Adrenal gland (tissue), 12 donors: ENCODE data around the gene PKD1. TPM values are rescaled to one million over a fixed set of nuclear protein-coding genes. Genes with fewer than 3 reads are reported as not detected.

Experiments
- DNase-seq, 7 donors: peaks; one replicate each; pipeline ENCODE4 v3.0.0-alpha.2; 2019 to 2020
- H3K27ac ChIP-seq, 5 donors: fragments of 200-600 bp; sonication (generic) in 4 of 5; 1 replicate in 3 of 5; 2 replicates in 2 of 5; pipeline versions ENCODE4 v1.5.1 to v1.8.0; 2016 to 2020; ENCODE audit warnings: mild to moderate bottlenecking in 1 of 5
- H3K27me3 ChIP-seq: fragments of 200-600 bp; 2 replicates; pipeline ENCODE4 v1.8.0; 2021
- H3K36me3 ChIP-seq, 2 donors: fragments of 200-600 bp; replicated peaks in 1 of 2; 1 replicate in 1 of 2; 2 replicates in 1 of 2; pipeline versions ENCODE4 v1.5.1 to v1.8.0; 2018 to 2022
- H3K4me1 ChIP-seq, 2 donors: fragments of 200-600 bp; replicated peaks in 1 of 2; 1 replicate in 1 of 2; 2 replicates in 1 of 2; pipeline versions ENCODE4 v1.5.1 to v1.8.0; 2018 to 2021
- H3K4me3 ChIP-seq, 4 donors: fragments of 200-600 bp; sonication (generic) in 3 of 4; one replicate each; pipeline ENCODE4 v1.5.1; 2016 to 2018
- H3K9me3 ChIP-seq, 3 donors: fragments of 200-600 bp; sonication (generic) in 1 of 3; replicated peaks in 1 of 3; 1 replicate in 2 of 3; 2 replicates in 1 of 3; pipeline versions ENCODE4 v1.5.1 to v1.8.0; 2016 to 2021
- CTCF ChIP-seq, 6 experiments: fragments of 450-650 bp in 4 of 6; fragments of 200-600 bp in 2 of 6; sonication (generic) in 1 of 6; IDR thresholded peaks; 1 replicate in 5 of 6; 2 replicates in 1 of 6; pipeline versions ENCODE4 v1.5.1 to v1.8.0; 2016 to 2021; ENCODE audit warnings: antibody characterized with exemption in 6 of 6, mild to moderate bottlenecking in 2 of 6, moderate library complexity in 1 of 6
- POLR2A ChIP-seq, 2 donors: fragments of 450-650 bp; IDR thresholded peaks; one replicate each; pipeline ENCODE4 v1.6.1; 2017; ENCODE audit warnings: antibody characterized with exemption in 2 of 2, mild to moderate bottlenecking in 2 of 2, moderate library complexity in 1 of 2
- WGBS, 4 donors: extraction: QIAGEN DNeasy Blood & Tissue Kit in 2 of 4; methylation state at CpG; one replicate each; pipeline versions ENCODE4 v1.1.5 to v1.1.7; 2013 to 2017; 5-methylcytosine and 5-hydroxymethylcytosine counted together
- intact Hi-C, 2 donors: fragments of 100-400 bp; cut with DNase I; formaldehyde crosslinking; loops; one replicate each; pipeline versions ENCODE4 v1.14.1 to v1.15.0; 2022 to 2023
- polyA plus RNA-seq, 3 donors: library from polyadenylated mRNA; stranded (reverse); fragments of 200-250 nt in 2 of 3; fragments of 350-450 nt in 1 of 3; fragmentation: Illumina TruSeq in 1 of 3; extraction: RNeasy Lipid Tissue Mini Kit (QIAGEN cat#74804) in 1 of 3; gene quantifications; one replicate each; pipeline ENCODE4 v1.2.3, GENCODE V29; 2013 to 2014
- total RNA-seq, 9 donors: library from RNA; depleted of rRNA in 4 of 9; stranded (reverse); fragments of >200 nt in 4 of 9; fragments of 120-200 nt in 1 of 9; fragmentation: NEBNext Ultra II Directional in 1 of 9; extraction: Animal tissue kit (Norgen Biotek cat#: 25700) in 1 of 9; gene quantifications; one replicate each; pipeline versions ENCODE4 v1.1.0 to v1.2.4, GENCODE V29; 2013 to 2023
- donor health status: healthy with polysubstance abuse.
- donor health status: Bipolar disorder and iron deficiency.
- donor health status: DM: yes; HTN: yes; CAD: no.
- donor health status: DM: no; HTN: no; CAD: no.
- donor health status: DM: no; HTN: no; CAD: no.
- donor health status: DM: yes; HTN: yes; CAD: no.

PKD1 gene
- total and polyA plus RNA-seq, 12 donors, result 9.2 to 359 (median 102) TPM

DNA sequence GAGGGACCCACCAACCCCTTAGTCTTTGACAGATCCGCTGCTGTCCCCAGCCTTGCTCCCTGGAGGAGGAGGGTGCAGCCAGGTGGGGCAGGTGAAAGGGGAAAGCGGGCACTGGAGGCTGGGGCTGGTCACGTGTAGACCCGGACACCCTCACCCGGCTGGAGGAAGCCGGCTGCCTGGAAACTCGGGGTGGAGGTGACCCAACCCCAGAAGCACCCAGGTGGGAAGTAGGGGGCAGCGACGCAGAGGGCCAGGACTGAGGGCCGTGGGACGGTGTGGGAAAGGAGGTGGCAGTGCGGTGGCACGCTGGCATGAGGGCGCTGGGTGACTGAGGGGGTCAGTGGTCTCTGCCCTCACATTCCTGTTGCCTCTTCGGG lies 22.6 kb upstream of the PKD1 start:
- 82 to 91% (median 87%) methylated on average over 9 to 15 of the region's 15 CpGs for WGBS, 4 donors

GRCh38 chr16:2157480-2158261 lies 22.0 kb upstream of the PKD1 start:
- no peak for DNase-seq
- H3K27me3 ChIP-seq, result no peaks in the 10 kb centered on the region
- WGBS, 4 donors, result 75 to 79% (median 77%) methylated on average over 13 to 27 of the region's 27 CpGs
- H3K27ac ChIP-seq, result peak overlapping the region in 2 of 5 donors; percentile 78 to 96
- no peaks in the 10 kb centered on the region for H3K36me3 ChIP-seq
- intact Hi-C loops, result no loop called here
- TF ChIP-seq CTCF (IDR thresholded peaks at IDR 0.05) (no peak), POLR2A (IDR thresholded peaks at IDR 0.05) (no peak)
- H3K9me3 ChIP-seq, result no peaks in the 10 kb centered on the region
- no peak overlapping the region for H3K4me3 ChIP-seq
- H3K4me1 ChIP-seq, result peaks cover 32 to 56% of the 10 kb centered on the region in 2 donors

More for the DNA sequence above, 22.6 kb upstream of the PKD1 start:
- DNase-seq, result no peak
- no peaks in the 10 kb centered on the region for H3K27me3 ChIP-seq
- no peaks in the 10 kb centered on the region for H3K9me3 ChIP-seq
- no peak for TF ChIP-seq POLR2A (IDR thresholded peaks at IDR 0.05)
- H3K36me3 ChIP-seq, result no peaks in the 10 kb centered on the region
- H3K4me1 ChIP-seq, result peaks cover 27 to 56% of the 10 kb centered on the region in 2 donors
- no peak overlapping the region for H3K4me3 ChIP-seq
- intact Hi-C loops, result no loop called here
- H3K27ac ChIP-seq, result peak overlapping the region in 3 of 5 donors; percentile 12 to 96 (median 78)

DNA sequence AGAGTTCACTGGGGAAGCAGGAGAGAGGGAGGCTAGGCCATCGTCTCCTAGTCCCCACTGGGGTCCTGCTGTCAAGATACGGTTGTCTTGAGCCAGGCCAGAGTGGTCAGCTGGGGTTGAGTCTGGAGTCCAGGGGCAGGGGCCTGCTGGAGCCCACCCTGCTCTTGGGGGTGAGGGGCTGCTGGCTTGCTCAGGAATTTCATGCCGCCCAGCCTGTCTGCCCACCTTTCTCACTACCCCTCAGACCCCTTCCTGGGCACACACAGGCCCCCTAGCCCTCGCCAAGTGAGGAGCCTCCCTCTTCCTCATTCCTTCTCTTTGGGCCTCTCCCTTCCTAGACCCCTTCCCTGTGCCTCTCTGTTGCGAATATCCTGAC lies 21.1 kb upstream of the PKD1 start:
- Histone ChIP-seq H3K36me3 (no peaks in the 10 kb centered on the region), H3K27ac (peak overlapping the region in 3 of 5 donors; percentile 58 to 96 (median 78)), H3K9me3 (no peaks in the 10 kb centered on the region), H3K27me3 (no peaks in the 10 kb centered on the region), H3K4me3 (peak overlapping the region in 1 of 4 donors; percentile 86), H3K4me1 (peaks cover 34 to 64% of the 10 kb centered on the region in 2 donors)
- 66 to 75% (median 68%) methylated on average over 3 to 5 of the region's 5 CpGs for WGBS, 4 donors
- DNase-seq, result no peak
- intact Hi-C loops, result no loop called here
- TF ChIP-seq CTCF (IDR thresholded peaks at IDR 0.05) (no peak), POLR2A (IDR thresholded peaks at IDR 0.05) (no peak)

GRCh38 chr16:2155977-2156848 lies 20.5 kb upstream of the PKD1 start:
- Histone ChIP-seq H3K36me3 (no peaks in the 10 kb centered on the region), H3K27ac (peak overlapping the region in 3 of 5 donors; percentile 58 to 96 (median 78)), H3K27me3 (no peaks in the 10 kb centered on the region), H3K4me1 (peaks cover 34 to 70% of the 10 kb centered on the region in 2 donors), H3K4me3 (peak overlapping the region in 3 of 4 donors; percentile 52 to 86 (median 77)), H3K9me3 (no peaks in the 10 kb centered on the region)
- intact Hi-C loops, result no loop called here
- TF ChIP-seq CTCF (IDR thresholded peaks at IDR 0.05), result no peak
- no peak for TF ChIP-seq POLR2A (IDR thresholded peaks at IDR 0.05)
- DNase-seq, result peak in 1 of 7 donors; percentile 47
- WGBS, 4 donors, result 5 to 9% (median 7%) methylated on average over 19 to 47 of the region's 47 CpGs
